Measurements from ENCODE around the gene PADI4.

DNA sequence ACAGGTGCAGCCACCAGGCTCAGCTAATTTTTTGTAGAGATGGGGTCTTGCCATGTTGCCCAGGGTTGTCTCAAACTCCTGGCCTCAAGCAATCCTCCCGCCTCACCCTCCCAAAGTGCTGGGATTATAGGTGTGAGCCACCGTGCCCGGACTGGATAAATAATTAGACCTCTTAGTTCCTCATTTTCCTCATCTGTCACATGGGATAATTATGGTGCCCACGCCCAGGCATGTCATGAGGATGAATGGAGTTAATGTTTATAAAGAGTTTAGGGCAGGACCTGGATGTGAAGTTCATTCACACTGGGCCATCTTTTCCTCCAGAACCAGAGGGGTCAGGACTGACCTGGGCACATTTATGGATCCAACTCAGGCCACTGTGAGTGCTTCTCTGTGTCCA, 35.4 kb upstream of the PADI4 start:
- TF ChIP-seq, protein P1, sequence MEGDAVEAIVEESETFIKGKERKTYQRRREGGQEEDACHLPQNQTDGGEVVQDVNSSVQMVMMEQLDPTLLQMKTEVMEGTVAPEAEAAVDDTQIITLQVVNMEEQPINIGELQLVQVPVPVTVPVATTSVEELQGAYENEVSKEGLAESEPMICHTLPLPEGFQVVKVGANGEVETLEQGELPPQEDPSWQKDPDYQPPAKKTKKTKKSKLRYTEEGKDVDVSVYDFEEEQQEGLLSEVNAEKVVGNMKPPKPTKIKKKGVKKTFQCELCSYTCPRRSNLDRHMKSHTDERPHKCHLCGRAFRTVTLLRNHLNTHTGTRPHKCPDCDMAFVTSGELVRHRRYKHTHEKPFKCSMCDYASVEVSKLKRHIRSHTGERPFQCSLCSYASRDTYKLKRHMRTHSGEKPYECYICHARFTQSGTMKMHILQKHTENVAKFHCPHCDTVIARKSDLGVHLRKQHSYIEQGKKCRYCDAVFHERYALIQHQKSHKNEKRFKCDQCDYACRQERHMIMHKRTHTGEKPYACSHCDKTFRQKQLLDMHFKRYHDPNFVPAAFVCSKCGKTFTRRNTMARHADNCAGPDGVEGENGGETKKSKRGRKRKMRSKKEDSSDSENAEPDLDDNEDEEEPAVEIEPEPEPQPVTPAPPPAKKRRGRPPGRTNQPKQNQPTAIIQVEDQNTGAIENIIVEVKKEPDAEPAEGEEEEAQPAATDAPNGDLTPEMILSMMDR (conservative IDR thresholded peaks at IDR 0.05 in 1 of 2, IDR thresholded peaks at IDR 0.05 in 1 of 2; ENCODE audit: extremely low read depth in 1 of 2, insufficient read depth in 1 of 2, low read depth in 1 of 2, low read length in 2 of 2), result no peak
- TF ChIP-seq EZH2 (IDR thresholded peaks at IDR 0.05; ENCODE audit: borderline replicate concordance, low read length), result no peak

All from mammary epithelial cell (primary cell).